HTERT RPE-1 (cell line): ENCODE results near the gene TMSB4X.
"Not testable (repeated sequence)": the region's sequence is repeated elsewhere in the genome, so short reads cannot be mapped to it uniquely, and the experiment has no call there.

Experiments used
- in situ Hi-C: fragments of 300-500 bp; cut with MboI; formaldehyde crosslinking; loops from 4 replicates; pipeline ENCODE4 v1.14.3; 2020; ENCODE audit warnings: low sequenced_read_pairs

Gene TMSB4X

GRCh38 chrX:12975991-12976558, 1.2 kb downstream of the TMSB4X start:
- in situ Hi-C loops: no loop called here

GRCh38 chrX:12976819-12977732, 2.2 kb downstream of the TMSB4X start:
- in situ Hi-C loops: not testable (repeated sequence)

GRCh38 chrX:12977761-12978204, 2.9 kb downstream of the TMSB4X start:
- in situ Hi-C loops: no loop called here

- in situ Hi-C loops: no loop called here
These were observed 3.5 kb downstream of the TMSB4X start for GRCh38 chrX:12978205-12979025.

- in situ Hi-C loops: no loop called here
These were observed 4.2 kb downstream of the TMSB4X start for GRCh38 chrX:12979026-12979607.

- in situ Hi-C loops: no loop called here
These were observed 4.7 kb downstream of the TMSB4X start for GRCh38 chrX:12979616-12980015.

- in situ Hi-C loops: not testable (repeated sequence)
These were observed 5.1 kb downstream of the TMSB4X start for GRCh38 chrX:12980039-12980438.

GRCh38 chrX:12981880-12982279, 7.0 kb downstream of the TMSB4X start:
- in situ Hi-C loops: no loop called here

GRCh38 chrX:12984603-12985319, 9.9 kb downstream of the TMSB4X start:
- in situ Hi-C loops: no loop called here

GRCh38 chrX:12985331-12985730, 10.4 kb downstream of the TMSB4X start:
- in situ Hi-C loops: no loop called here

- in situ Hi-C loops: no loop called here
These were observed 11.4 kb downstream of the TMSB4X start for GRCh38 chrX:12986164-12986779.

GRCh38 chrX:12986886-12987285, 12.0 kb downstream of the TMSB4X start:
- in situ Hi-C loops: no loop called here

GRCh38 chrX:12987340-12987739, 12.4 kb downstream of the TMSB4X start:
- in situ Hi-C loops: no loop called here

GRCh38 chrX:12987900-12988594, 13.1 kb downstream of the TMSB4X start:
- in situ Hi-C loops: no loop called here

GRCh38 chrX:12988797-12989196, 13.9 kb downstream of the TMSB4X start:
- in situ Hi-C loops: no loop called here

GRCh38 chrX:12989461-12989860, 14.6 kb downstream of the TMSB4X start:
- in situ Hi-C loops: no loop called here

GRCh38 chrX:12991575-12991974, 16.7 kb downstream of the TMSB4X start:
- in situ Hi-C loops: no loop called here

GRCh38 chrX:12992544-12993118, 17.7 kb downstream of the TMSB4X start:
- in situ Hi-C loops: no loop called here

- in situ Hi-C loops: no loop called here
These were observed 18.9 kb downstream of the TMSB4X start for GRCh38 chrX:12993826-12994225.
